Suppressor macrophage treated with lipopolysaccharide for 4 hours (primary cell): ENCODE measurements around the gene DLGAP1.

Experiments used
- DNase-seq: peaks from one replicate; pipeline ENCODE4 v3.0.0-alpha.2; 2020

The DLGAP1 gene

DNA sequence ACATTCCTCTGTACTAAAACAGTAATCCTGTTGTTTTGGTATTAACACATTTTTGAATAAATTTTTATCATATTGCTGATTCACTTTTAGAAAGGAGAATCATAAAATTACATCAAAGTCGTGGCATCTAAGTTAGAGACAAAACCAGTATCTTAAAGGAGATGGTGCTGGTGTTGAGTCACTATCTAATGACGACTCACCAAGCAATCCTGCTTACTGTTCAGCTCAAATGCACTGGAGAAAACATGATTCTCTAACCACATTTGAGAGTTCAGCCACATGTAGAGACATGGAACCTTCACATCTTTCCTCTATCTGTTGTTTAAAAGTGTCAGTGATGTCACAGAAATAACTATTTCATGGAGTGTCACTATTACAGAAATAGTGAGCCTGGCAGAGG, 531.4 kb downstream of the DLGAP1 start:
- no peak for DNase-seq

GRCh38 chr18:3921826-3922225, 533.3 kb downstream of the DLGAP1 start:
- DNase-seq = no peak

- DNase-seq = no peak
Observed at GRCh38 chr18:3920832-3921231, 534.3 kb downstream of the DLGAP1 start.

GRCh38 chr18:3919396-3920061, 535.6 kb downstream of the DLGAP1 start:
- no peak for DNase-seq

DNA sequence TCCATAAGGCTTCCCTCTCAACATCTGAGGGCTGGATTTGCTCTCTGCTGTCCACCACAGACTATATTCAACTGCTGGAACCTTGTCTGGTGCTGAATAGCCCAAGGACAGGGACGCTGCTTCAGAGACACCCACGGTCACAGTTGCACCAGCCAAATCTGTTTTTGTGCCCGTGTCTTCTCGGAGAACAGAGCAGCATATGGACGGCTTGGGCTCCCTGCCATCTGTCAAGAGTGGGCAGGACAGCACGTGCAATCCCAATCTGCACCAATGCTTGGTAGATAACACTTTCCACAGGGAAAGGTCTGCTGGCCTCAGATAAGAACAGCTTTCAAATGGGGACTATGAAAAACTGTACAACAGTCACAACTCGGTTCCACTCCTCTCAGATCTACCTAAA, 539.0 kb downstream of the DLGAP1 start:
- DNase-seq = no peak

GRCh38 chr18:3914833-3915610, 540.1 kb downstream of the DLGAP1 start:
- no peak for DNase-seq

DNA sequence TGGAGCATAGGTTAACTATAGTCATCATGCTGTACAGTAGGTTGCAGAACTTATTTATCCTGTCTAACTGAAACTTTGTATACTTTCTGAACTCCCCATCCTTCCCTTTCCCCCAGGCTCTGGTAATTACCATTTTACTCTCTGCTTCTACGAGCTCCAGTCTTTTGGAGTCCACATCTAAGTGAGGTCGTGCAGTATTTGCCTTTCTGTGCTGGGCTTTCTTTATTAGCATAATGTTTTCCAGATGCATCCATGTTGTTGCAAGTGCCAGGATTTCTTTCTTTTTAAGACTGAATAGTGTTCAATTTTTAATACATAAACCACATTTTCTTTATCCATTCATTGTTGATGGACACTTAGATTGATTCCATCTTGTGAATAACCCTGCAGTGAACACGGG, 541.0 kb downstream of the DLGAP1 start:
- DNase-seq = no peak

DNA sequence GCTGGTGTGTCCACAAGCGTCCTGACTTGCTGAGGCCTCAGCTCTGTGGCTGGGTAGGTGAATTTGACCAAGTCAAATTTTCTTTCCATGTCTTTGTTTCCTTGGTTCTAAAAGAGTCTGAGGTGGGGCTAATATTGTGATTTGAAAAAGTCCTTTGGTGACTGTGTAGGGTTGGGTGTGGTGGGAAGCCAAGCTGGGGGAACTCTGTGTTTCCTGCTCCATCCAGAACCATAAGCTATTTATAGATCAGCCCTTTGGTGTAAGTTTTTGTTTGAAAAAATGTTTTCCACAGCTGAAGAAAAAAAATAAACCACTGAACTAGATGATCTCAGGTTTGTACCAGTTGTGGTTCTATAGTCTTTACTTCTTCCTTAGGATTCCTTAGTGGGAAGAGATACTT, 542.4 kb downstream of the DLGAP1 start:
- no peak for DNase-seq

DNA sequence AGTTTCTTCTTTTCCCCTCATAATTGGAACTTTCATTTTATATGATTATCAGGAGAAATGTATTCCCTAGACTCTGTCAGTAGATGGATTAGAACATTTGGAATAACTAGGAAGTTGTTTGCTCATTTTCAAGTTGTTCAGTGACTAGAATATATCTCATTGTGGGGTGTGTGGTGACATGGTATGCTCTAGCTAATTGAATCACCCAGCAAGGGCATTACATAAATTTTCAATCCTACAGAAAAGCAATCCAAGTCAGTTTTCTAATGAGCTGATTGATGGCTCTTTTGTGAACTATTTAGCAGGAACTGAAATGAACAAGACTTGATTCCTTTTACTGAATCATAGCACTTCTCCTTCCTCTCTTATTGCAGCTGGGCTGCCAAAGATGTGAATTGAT, 543.7 kb downstream of the DLGAP1 start:
- DNase-seq = no peak

- DNase-seq = no peak
Observed at GRCh38 chr18:3910512-3910911, 544.6 kb downstream of the DLGAP1 start.

GRCh38 chr18:3907955-3908354, 547.2 kb downstream of the DLGAP1 start:
- DNase-seq = no peak

- DNase-seq = no peak
Observed at GRCh38 chr18:3906116-3906750, 548.9 kb downstream of the DLGAP1 start.

GRCh38 chr18:3903337-3903736, 551.8 kb downstream of the DLGAP1 start:
- DNase-seq = no peak

GRCh38 chr18:3902676-3903075, 552.4 kb downstream of the DLGAP1 start:
- DNase-seq = no peak

GRCh38 chr18:3901811-3902210, 553.3 kb downstream of the DLGAP1 start:
- no peak for DNase-seq

DNA sequence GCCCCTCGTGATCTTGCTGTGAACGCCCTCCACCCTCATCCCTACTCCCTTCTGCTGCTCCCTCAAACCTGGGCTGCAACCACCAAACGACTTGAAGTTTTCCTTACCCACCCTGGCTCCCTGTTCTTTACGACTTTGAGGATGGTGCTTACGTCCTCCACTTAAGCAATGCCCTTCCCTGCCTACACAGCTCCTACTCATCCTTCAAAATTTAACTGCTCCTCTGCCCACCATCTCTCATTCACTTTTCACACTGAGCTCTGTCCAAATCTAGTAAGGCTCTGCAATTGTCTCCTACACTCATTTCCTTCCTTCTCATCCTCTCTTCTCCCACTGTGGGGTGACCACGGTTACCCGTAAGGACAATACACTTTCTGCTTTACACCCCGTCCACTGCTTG, 554.1 kb downstream of the DLGAP1 start:
- DNase-seq = no peak

DNA sequence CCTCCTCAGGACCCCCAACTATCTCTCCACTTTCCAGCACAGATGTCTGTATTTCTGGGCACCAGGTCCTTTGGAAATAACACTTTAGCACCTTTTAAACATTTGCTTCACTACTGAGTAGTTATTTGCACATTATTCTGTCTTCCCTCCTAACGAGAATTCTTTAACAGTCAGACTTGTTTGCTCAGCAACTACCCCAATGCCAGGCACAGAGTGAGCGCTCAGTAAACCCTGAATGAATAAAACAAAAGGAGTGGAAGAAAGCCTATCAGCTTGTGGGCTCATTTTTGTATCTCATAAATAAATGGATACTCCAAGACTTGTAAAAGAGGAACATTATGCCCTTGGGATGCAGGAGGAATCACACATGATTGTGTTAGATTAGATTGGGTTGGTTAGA, 554.8 kb downstream of the DLGAP1 start:
- DNase-seq = no peak

- DNase-seq = no peak
Observed at GRCh38 chr18:3898861-3899613, 556.1 kb downstream of the DLGAP1 start.

- DNase-seq = no peak
Observed at GRCh38 chr18:3892152-3892551, 563.0 kb downstream of the DLGAP1 start.

GRCh38 chr18:3891245-3891644, 563.9 kb downstream of the DLGAP1 start:
- no peak for DNase-seq

GRCh38 chr18:3889803-3890202, 565.3 kb downstream of the DLGAP1 start:
- DNase-seq = no peak

DNA sequence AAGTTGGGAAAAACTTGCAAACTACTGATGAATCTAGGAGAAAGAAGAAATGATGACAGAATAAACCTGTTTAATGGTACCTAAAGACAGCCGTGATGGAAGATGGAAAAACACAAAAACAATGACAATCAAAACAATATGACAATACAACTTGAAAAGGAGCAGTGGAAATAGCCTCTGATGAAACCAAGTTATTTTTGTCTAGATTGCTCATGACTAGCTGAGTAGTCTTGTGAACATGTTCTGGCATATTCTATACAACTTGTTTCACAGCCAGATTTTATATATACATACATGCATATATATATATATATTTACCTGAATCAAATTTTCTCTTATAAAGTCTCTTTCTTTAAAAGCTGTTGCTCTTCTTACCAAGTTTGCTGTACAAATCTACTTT, 566.0 kb downstream of the DLGAP1 start:
- no peak for DNase-seq

- DNase-seq = no peak
Observed at GRCh38 chr18:3886575-3887322, 568.4 kb downstream of the DLGAP1 start.
